GM12864 (cell line): ENCODE data around the gene KLHL8.
"Not testable (repeated sequence)": the region's sequence is repeated elsewhere in the genome, so short reads cannot be mapped to it uniquely, and the experiment has no call there.

Experiments
- DNase-seq: peaks from one replicate; pipeline ENCODE4 v3.0.0-alpha.2; 2011; ENCODE audit warnings: low read depth
- H3K4me3 ChIP-seq: 2 replicates; pipeline ENCODE4 v1.5.1; 2011; ENCODE audit warnings: mild to moderate bottlenecking, low read depth, low read length, control low read depth
- CTCF ChIP-seq: IDR thresholded peaks from 2 replicates; pipeline ENCODE4 v1.5.1; 2011; ENCODE audit warnings: low read depth, mild to moderate bottlenecking, moderate library complexity, low read length, control low read depth, inconsistent platforms; ENCODE audit errors: missing control alignments

Gene KLHL8

GRCh38 chr4:87153078-87153870 lies 67.1 kb downstream of the KLHL8 start:
- no peak for TF ChIP-seq CTCF
- H3K4me3 ChIP-seq = no peak overlapping the region
- DNase-seq = no peak

- DNase-seq = no peak
- no peak for TF ChIP-seq CTCF
- no peak overlapping the region for H3K4me3 ChIP-seq
These were observed 67.9 kb downstream of the KLHL8 start for GRCh38 chr4:87152310-87153041.

- TF ChIP-seq CTCF = no peak
- DNase-seq = no peak
- no peak overlapping the region for H3K4me3 ChIP-seq
These were observed 68.7 kb downstream of the KLHL8 start for GRCh38 chr4:87151730-87152129.

- peak; percentile 19 for DNase-seq
- no peak overlapping the region for H3K4me3 ChIP-seq
- TF ChIP-seq CTCF = peak; percentile 85
These were observed 69.7 kb downstream of the KLHL8 start for GRCh38 chr4:87150498-87151261.

- no peak overlapping the region for H3K4me3 ChIP-seq
- TF ChIP-seq CTCF = no peak
These were observed 73.3 kb downstream of the KLHL8 start for GRCh38 chr4:87147116-87147515.

GRCh38 chr4:87145934-87146333 lies 74.5 kb downstream of the KLHL8 start:
- DNase-seq, H3K4me3 ChIP-seq: not testable (repeated sequence)

More at GRCh38 chr4:87147116-87147515, 73.3 kb downstream of the KLHL8 start:
- no peak for DNase-seq

GRCh38 chr4:87144356-87144755 lies 76.1 kb downstream of the KLHL8 start:
- DNase-seq = no peak
- TF ChIP-seq CTCF = no peak
- H3K4me3 ChIP-seq = no peak overlapping the region
